Keratinocyte (primary cell): ENCODE data around the gene MPP2. TPM values are rescaled to one million over a fixed set of nuclear protein-coding genes. Genes with fewer than 3 reads are reported as not detected.

Source experiments
- DNase-seq: peaks from one replicate; pipeline ENCODE4 v3.0.0-alpha.2; 2011; ENCODE audit warnings: low read depth, missing footprints, low spot score
- FAIRE-seq: peaks from 2 replicates; lab custom pipeline; 2011; peaks lifted over from hg19 to GRCh38; lab: Jason Lieb, UNC
- H2AFZ ChIP-seq: 2 replicates; pipeline ENCODE4 v1.6.0; 2012; ENCODE audit warnings: low read length, control low read depth, inconsistent platforms; ENCODE audit not compliant: control insufficient read depth
- H3K27ac ChIP-seq: 2 replicates; pipeline ENCODE4 v1.5.1; 2011; ENCODE audit warnings: low read length; ENCODE audit not compliant: control insufficient read depth, insufficient read depth
- H3K27me3 ChIP-seq: 3 replicates; pipeline ENCODE4 v1.6.0; 2011; ENCODE audit warnings: low read length; ENCODE audit not compliant: control insufficient read depth, insufficient read depth; ENCODE audit errors: extremely low read depth
- H3K36me3 ChIP-seq, 2 experiments: 2 replicates in 1 of 2; 3 replicates in 1 of 2; pipeline ENCODE4 v1.5.1; 2011; ENCODE audit warnings: low read length in 2 of 2, mild to moderate bottlenecking in 1 of 2; ENCODE audit not compliant: control insufficient read depth in 2 of 2, insufficient read depth in 2 of 2; ENCODE audit errors: extremely low read depth in 1 of 2
- H3K4me1 ChIP-seq: 3 replicates; pipeline ENCODE4 v1.5.1; 2011; ENCODE audit warnings: low read length; ENCODE audit not compliant: control insufficient read depth, insufficient read depth; ENCODE audit errors: extremely low read depth
- H3K4me2 ChIP-seq: 3 replicates; pipeline ENCODE4 v1.6.0; 2011; ENCODE audit warnings: low read depth, low read length; ENCODE audit not compliant: control insufficient read depth, insufficient read depth; ENCODE audit errors: extremely low read depth
- H3K4me3 ChIP-seq, 3 experiments: fragments of 200-600 bp in 1 of 3; sonication (generic) in 1 of 3; 2 replicates in 2 of 3; 3 replicates in 1 of 3; pipeline ENCODE4 v1.5.1; 2011 to 2016; ENCODE audit warnings: low read length in 3 of 3, mild to moderate bottlenecking in 3 of 3, control low read depth in 2 of 3, inconsistent platforms in 1 of 3, low read depth in 1 of 3, mixed read lengths in 1 of 3, mixed run types in 1 of 3, moderate library complexity in 1 of 3; ENCODE audit not compliant: control insufficient read depth in 2 of 3, insufficient read depth in 2 of 3; ENCODE audit errors: extremely low read depth in 1 of 3
- H3K79me2 ChIP-seq: 2 replicates; pipeline ENCODE4 v1.6.0; 2012; ENCODE audit warnings: low read length; ENCODE audit not compliant: control insufficient read depth, insufficient read depth
- H3K9ac ChIP-seq: 3 replicates; pipeline ENCODE4 v1.6.0; 2011; ENCODE audit warnings: low read length; ENCODE audit not compliant: control insufficient read depth, insufficient read depth; ENCODE audit errors: extremely low read depth
- H3K9me1 ChIP-seq: 3 replicates; pipeline ENCODE4 v1.6.0; 2011; ENCODE audit warnings: low read length; ENCODE audit not compliant: control insufficient read depth, insufficient read depth; ENCODE audit errors: extremely low read depth
- H3K9me3 ChIP-seq: 2 replicates; pipeline ENCODE4 v1.5.1; 2012; ENCODE audit warnings: low read depth, low read length; ENCODE audit not compliant: control insufficient read depth
- H4K20me1 ChIP-seq: 3 replicates; pipeline ENCODE4 v1.6.0; 2011; ENCODE audit warnings: low read length; ENCODE audit not compliant: control insufficient read depth, insufficient read depth; ENCODE audit errors: extremely low read depth
- EZH2 ChIP-seq: IDR thresholded peaks from one replicate; pipeline ENCODE4 v1.6.1; 2012; ENCODE audit warnings: inconsistent platforms, mild to moderate bottlenecking, low read length, moderate library complexity
- dilution Hi-C: fragments of 300-500 bp; cut with MboI; formaldehyde crosslinking; loops from one replicate; pipeline ENCODE4 v1.7.0; 2020; ENCODE audit warnings: low sequenced_read_pairs; ENCODE audit not compliant: extremely low pct_ligation_motif_present
- polyA plus RNA-seq, 5 experiments: library from polyadenylated mRNA; depleted of rRNA in 3 of 5; stranded (reverse) in 3 of 5; stranded (forward) in 1 of 5; unstranded in 1 of 5; fragments of >200 nt; gene quantifications; 1 replicate in 1 of 5; 2 replicates in 3 of 5; 3 replicates in 1 of 5; pipeline versions ENCODE4 v1.2.1 to v1.2.3, GENCODE V29; 2011 to 2012; ENCODE audit warnings: missing spikeins in 2 of 5, low read depth in 1 of 5, low replicate concordance in 1 of 5
- TF ChIP-seq, protein P1 (sequence below), 3 experiments: IDR thresholded peaks in 1 of 3; conservative IDR thresholded peaks in 1 of 3; optimal IDR thresholded peaks in 1 of 3; 2 replicates in 2 of 3; 3 replicates in 1 of 3; pipeline versions ENCODE3 to v1.5.1; 2011; ENCODE audit warnings: low read length in 3 of 3, mild to moderate bottlenecking in 3 of 3, moderate library complexity in 2 of 3, control low read depth in 1 of 3, inconsistent platforms in 1 of 3; ENCODE audit not compliant: insufficient read depth in 2 of 3; ENCODE audit errors: extremely low read depth in 1 of 3

MPP2 gene
- polyA plus RNA-seq, 1 donor (not counting 4 experiments of a cell fraction or from before 2014, with no cell fraction given), result 0.12 TPM

DNA sequence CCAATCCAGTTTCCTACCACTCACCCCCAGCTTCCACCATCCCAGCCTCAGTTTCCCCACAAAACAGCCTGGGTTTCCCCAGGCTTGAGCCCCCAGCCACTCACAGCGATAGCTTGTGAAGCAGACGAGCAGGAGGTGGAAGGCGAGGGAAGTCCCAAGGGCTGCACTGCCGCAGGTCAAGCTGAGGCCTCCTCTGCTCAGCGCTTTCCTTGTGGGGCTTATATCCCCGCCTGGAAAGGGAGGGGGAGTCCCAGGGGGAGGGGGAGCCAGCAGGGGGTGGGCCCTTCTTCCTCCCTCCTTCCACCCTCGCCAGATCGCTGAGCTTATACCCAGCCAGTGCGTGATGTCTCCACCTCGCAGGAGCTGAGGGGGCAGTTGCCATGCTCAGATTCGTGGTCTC is 46.4 kb upstream of the MPP2 start, which contains the start of gene PYY:
Gene PYY, minus strand, starts transcription at position 195 of the 400 bp plus-strand sequence. CDS start 457 bp downstream, outside the sequence.
- Histone ChIP-seq H3K9me3 (no peaks in the 10 kb centered on the region), H3K27me3 (peaks cover 48% of the 10 kb centered on the region), H3K27ac (no peak within 1 kb of the TSS), H3K4me2 (peak within 1 kb of the TSS; percentile 14), H3K9ac (no peak within 1 kb of the TSS), H3K4me3 (no peak within 1 kb of the TSS), H4K20me1 (no peaks in the 10 kb centered on the region), H3K9me1 (no peaks in the 10 kb centered on the region), H2AFZ (no peak within 1 kb of the TSS), H3K4me1 (no peaks in the 10 kb centered on the region), H3K36me3 (no peaks in the 10 kb centered on the region), H3K79me2 (no peaks in the 10 kb centered on the region)
- DNase-seq, result no peak
- TF ChIP-seq EZH2, result no peak
- TF ChIP-seq, protein P1, sequence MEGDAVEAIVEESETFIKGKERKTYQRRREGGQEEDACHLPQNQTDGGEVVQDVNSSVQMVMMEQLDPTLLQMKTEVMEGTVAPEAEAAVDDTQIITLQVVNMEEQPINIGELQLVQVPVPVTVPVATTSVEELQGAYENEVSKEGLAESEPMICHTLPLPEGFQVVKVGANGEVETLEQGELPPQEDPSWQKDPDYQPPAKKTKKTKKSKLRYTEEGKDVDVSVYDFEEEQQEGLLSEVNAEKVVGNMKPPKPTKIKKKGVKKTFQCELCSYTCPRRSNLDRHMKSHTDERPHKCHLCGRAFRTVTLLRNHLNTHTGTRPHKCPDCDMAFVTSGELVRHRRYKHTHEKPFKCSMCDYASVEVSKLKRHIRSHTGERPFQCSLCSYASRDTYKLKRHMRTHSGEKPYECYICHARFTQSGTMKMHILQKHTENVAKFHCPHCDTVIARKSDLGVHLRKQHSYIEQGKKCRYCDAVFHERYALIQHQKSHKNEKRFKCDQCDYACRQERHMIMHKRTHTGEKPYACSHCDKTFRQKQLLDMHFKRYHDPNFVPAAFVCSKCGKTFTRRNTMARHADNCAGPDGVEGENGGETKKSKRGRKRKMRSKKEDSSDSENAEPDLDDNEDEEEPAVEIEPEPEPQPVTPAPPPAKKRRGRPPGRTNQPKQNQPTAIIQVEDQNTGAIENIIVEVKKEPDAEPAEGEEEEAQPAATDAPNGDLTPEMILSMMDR (optimal IDR thresholded peaks at IDR 0.05 in 1 of 3, IDR thresholded peaks at IDR 0.05 in 1 of 3, conservative IDR thresholded peaks at IDR 0.05 in 1 of 3; ENCODE audit: extremely low read depth in 1 of 3, insufficient read depth in 2 of 3, low read length in 3 of 3), result no peak
- dilution Hi-C loops, result no loop called here
- no peak for FAIRE-seq

GRCh38 chr17:43952724-43953666 is 45.7 kb upstream of the MPP2 start:
- no peaks in the 10 kb centered on the region for H3K4me1 ChIP-seq
- H3K79me2 ChIP-seq, result no peaks in the 10 kb centered on the region
- no peaks in the 10 kb centered on the region for H3K9me3 ChIP-seq
- no peaks in the 10 kb centered on the region for H3K36me3 ChIP-seq
- no peak overlapping the region for H3K9ac ChIP-seq
- peaks cover 48% of the 10 kb centered on the region for H3K27me3 ChIP-seq
- H4K20me1 ChIP-seq, result no peaks in the 10 kb centered on the region
- dilution Hi-C loops, result no loop called here
- TF ChIP-seq EZH2, result peak; percentile 91
- TF ChIP-seq, protein P1 (optimal IDR thresholded peaks at IDR 0.05 in 1 of 3, IDR thresholded peaks at IDR 0.05 in 1 of 3, conservative IDR thresholded peaks at IDR 0.05 in 1 of 3; ENCODE audit: extremely low read depth in 1 of 3, insufficient read depth in 2 of 3, low read length in 3 of 3), result no peak
- H3K4me2 ChIP-seq, result peak overlapping the region; percentile 14
- no peak overlapping the region for H3K4me3 ChIP-seq
- no peak overlapping the region for H2AFZ ChIP-seq
- H3K9me1 ChIP-seq, result no peaks in the 10 kb centered on the region
- H3K27ac ChIP-seq, result no peak overlapping the region
- DNase-seq (no peak), FAIRE-seq (no peak)
